Adipocyte (in vitro differentiated cells): ENCODE results near the gene VSIG10.
"Not testable (repeated sequence)": the region's sequence is repeated elsewhere in the genome, so short reads cannot be mapped to it uniquely, and the experiment has no call there.

ENCODE experiments used
- DNase-seq: peaks from one replicate; pipeline ENCODE4 v3.0.0-alpha.2; 2015; ENCODE audit warnings: low read depth
- H3K27me3 ChIP-seq: replicated peaks from 2 replicates; pipeline ENCODE4 v1.7.0; 2013; ENCODE audit warnings: mild to moderate bottlenecking, low read length, moderate library complexity; ENCODE audit not compliant: control insufficient read depth, insufficient read depth
- H3K36me3 ChIP-seq: 2 replicates; pipeline ENCODE4 v1.7.0; 2013; ENCODE audit warnings: low read length, mild to moderate bottlenecking, moderate library complexity; ENCODE audit not compliant: control insufficient read depth, insufficient read depth, severe bottlenecking
- H3K4me1 ChIP-seq: 2 replicates; pipeline ENCODE4 v1.7.0; 2013; ENCODE audit warnings: mild to moderate bottlenecking, low read length, moderate library complexity; ENCODE audit not compliant: control insufficient read depth, insufficient read depth
- H3K4me3 ChIP-seq: 2 replicates; pipeline ENCODE4 v1.7.0; 2013; ENCODE audit warnings: mild to moderate bottlenecking, low read length, moderate library complexity
- H3K9ac ChIP-seq: 2 replicates; pipeline ENCODE4 v1.7.0; 2013; ENCODE audit warnings: mild to moderate bottlenecking, low read length, moderate library complexity
- H3K9me3 ChIP-seq: 2 replicates; pipeline ENCODE4 v1.7.0; 2013; ENCODE audit warnings: mild to moderate bottlenecking, low read length, moderate library complexity; ENCODE audit not compliant: control insufficient read depth

Gene VSIG10

GRCh38 chr12:118129436-118129835 lies 25.6 kb upstream of the VSIG10 start:
- not testable (repeated sequence) for H3K36me3 ChIP-seq, H3K27me3 ChIP-seq, H3K9me3 ChIP-seq, DNase-seq, H3K4me1 ChIP-seq, H3K9ac ChIP-seq, H3K4me3 ChIP-seq

- H3K4me1 ChIP-seq, result peaks cover 6% of the 10 kb centered on the region
- H3K9ac ChIP-seq, result no peak overlapping the region
- no peak overlapping the region for H3K4me3 ChIP-seq
Observed at GRCh38 chr12:118127867-118128266, 24.1 kb upstream of the VSIG10 start.

GRCh38 chr12:118126119-118126757 lies 22.4 kb upstream of the VSIG10 start:
- Histone ChIP-seq H3K4me1 (peaks cover under 1% of the 10 kb centered on the region), H3K9me3 (no peaks in the 10 kb centered on the region), H3K36me3 (no peaks in the 10 kb centered on the region), H3K27me3 (no peaks in the 10 kb centered on the region), H3K9ac (no peak overlapping the region), H3K4me3 (no peak overlapping the region)
- DNase-seq, result no peak

More at GRCh38 chr12:118127867-118128266, 24.1 kb upstream of the VSIG10 start:
- H3K27me3 ChIP-seq, result no peaks in the 10 kb centered on the region
- no peaks in the 10 kb centered on the region for H3K36me3 ChIP-seq
- DNase-seq, result no peak
- H3K9me3 ChIP-seq, result no peaks in the 10 kb centered on the region

GRCh38 chr12:118125743-118126118 lies 21.9 kb upstream of the VSIG10 start:
- Histone ChIP-seq H3K9me3 (no peaks in the 10 kb centered on the region), H3K4me1 (peaks cover 4% of the 10 kb centered on the region), H3K9ac (no peak overlapping the region), H3K27me3 (no peaks in the 10 kb centered on the region), H3K36me3 (no peaks in the 10 kb centered on the region), H3K4me3 (no peak overlapping the region)
- no peak for DNase-seq

DNA sequence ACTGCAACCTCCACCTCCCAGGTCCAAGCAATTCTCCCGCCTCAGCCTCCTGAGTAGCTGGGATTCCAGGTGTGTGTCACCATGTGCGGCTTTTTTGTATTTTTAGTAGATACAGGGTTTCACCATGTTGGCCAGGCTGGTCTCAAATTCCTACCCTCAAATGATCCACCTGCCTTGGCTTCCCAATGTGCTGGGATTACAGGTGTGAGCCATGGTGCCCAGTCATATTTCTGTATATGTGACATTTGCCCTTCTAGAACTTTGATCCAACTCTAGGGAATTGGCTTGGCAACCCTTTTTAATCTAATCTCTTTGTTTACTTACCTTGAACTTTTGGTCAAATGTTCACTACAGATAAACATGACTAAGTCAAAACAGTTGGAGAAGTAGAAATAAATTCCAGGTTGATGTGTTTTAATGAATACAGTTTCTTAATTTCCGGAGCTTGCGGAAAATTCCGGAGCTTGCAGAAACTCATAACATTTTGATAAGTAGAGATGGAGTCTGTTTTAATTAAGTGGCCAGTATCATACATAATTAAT lies 20.6 kb upstream of the VSIG10 start:
- DNase-seq, result no peak

GRCh38 chr12:118122264-118122663 lies 18.5 kb upstream of the VSIG10 start:
- no peak overlapping the region for H3K9ac ChIP-seq
- no peak for DNase-seq
- H3K4me1 ChIP-seq, result peaks cover 6% of the 10 kb centered on the region
- H3K9me3 ChIP-seq, result no peaks in the 10 kb centered on the region
- H3K4me3 ChIP-seq, result no peak overlapping the region
- H3K36me3 ChIP-seq, result peaks cover under 1% of the 10 kb centered on the region
- no peaks in the 10 kb centered on the region for H3K27me3 ChIP-seq

More for the DNA sequence above, 20.6 kb upstream of the VSIG10 start:
- Histone ChIP-seq H3K4me1 (peaks cover 6% of the 10 kb centered on the region), H3K27me3 (no peaks in the 10 kb centered on the region), H3K36me3 (no peaks in the 10 kb centered on the region), H3K4me3 (no peak overlapping the region), H3K9me3 (no peaks in the 10 kb centered on the region), H3K9ac (no peak overlapping the region)

DNA sequence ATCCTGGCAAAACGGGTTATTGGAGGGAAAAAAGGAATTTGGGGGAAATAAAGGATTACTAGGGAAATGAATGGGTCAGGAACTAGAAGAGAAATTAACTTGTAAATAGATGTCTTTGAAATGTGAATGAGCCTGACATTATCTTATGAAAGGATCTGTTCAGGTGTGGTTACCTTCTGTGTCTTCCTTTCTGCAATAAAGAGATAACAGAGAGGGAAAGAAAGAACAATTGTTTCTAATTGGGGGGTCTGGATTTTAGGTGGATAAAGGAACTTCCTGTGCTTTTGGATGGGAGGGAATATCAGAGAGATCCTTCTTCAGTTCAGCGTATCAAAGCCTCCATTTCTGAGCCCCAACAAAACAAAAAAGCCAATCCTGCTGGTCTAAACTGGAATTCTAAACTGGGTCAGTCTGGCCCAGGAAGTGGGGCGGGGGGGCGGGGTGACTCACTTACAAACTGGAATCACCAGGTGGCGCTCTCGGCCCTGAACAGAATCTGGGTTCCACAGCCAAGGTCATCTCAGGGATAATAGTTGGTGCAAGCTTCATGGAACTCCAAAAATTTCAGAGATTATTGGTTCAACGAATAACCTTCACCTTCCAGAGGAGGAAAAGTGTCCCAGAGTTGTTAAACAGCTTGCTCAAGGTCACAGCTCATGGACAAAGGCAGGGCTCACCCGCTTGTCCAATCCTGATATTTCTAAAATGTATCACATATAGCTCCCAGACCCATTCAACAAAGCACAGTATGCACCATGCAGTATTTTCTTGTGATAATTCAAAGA lies 17.0 kb upstream of the VSIG10 start:
- peak; percentile 83 for DNase-seq
- Histone ChIP-seq H3K27me3 (no peaks in the 10 kb centered on the region), H3K4me1 (peaks cover 6% of the 10 kb centered on the region), H3K36me3 (peaks cover 7% of the 10 kb centered on the region), H3K9ac (peak overlapping the region; percentile 64), H3K9me3 (no peaks in the 10 kb centered on the region), H3K4me3 (no peak overlapping the region)

DNA sequence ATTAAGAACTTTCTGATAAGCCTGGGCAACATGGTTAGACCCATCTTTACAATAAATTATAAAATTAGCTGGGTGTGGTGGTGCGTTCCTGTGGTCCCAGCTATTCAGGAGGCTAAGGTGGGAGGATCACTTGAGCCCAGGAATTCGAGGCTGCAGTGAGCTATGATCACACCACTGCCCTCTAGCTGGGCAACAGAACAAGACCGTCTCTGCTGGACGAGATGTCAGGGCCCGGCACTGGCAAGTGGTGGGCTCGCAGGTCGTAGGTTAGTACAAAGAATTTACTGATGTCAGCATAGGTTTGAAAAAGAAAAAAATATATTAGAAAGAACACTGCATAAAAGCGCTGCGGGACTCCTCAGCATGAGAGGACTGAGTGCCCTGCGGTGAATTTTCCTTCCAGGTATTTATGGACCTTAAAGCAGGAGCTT lies 15.7 kb upstream of the VSIG10 start:
- Histone ChIP-seq H3K9me3 (peaks cover 5% of the 10 kb centered on the region), H3K4me1 (peaks cover 6% of the 10 kb centered on the region), H3K36me3 (peaks cover 7% of the 10 kb centered on the region), H3K9ac (no peak overlapping the region), H3K4me3 (no peak overlapping the region), H3K27me3 (no peaks in the 10 kb centered on the region)
- DNase-seq, result no peak

DNA sequence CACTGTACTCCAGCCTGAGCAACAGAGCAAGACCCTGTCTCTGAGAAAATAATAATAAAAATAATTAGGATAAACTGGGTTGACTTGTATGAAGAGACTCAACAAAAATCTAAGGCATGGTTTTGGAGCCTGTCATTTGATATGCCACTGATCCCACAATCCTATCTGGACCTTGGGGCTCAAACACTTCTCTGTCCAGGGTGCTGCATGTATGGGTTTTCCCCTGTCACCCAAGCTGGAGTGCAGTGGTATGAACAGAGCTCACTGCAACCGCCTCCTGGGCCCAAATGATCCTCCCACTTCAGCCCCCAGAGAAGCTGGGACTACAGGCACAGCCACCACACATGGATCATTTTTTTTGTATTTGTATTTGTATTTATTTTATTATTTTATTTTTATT lies 5.3 kb upstream of the VSIG10 start:
- H3K9me3 ChIP-seq, result no peaks in the 10 kb centered on the region
- H3K27me3 ChIP-seq, result no peaks in the 10 kb centered on the region
- no peaks in the 10 kb centered on the region for H3K4me1 ChIP-seq
- H3K4me3 ChIP-seq, result no peak overlapping the region
- H3K9ac ChIP-seq, result no peak overlapping the region
- H3K36me3 ChIP-seq, result no peaks in the 10 kb centered on the region
- DNase-seq, result no peak

DNA sequence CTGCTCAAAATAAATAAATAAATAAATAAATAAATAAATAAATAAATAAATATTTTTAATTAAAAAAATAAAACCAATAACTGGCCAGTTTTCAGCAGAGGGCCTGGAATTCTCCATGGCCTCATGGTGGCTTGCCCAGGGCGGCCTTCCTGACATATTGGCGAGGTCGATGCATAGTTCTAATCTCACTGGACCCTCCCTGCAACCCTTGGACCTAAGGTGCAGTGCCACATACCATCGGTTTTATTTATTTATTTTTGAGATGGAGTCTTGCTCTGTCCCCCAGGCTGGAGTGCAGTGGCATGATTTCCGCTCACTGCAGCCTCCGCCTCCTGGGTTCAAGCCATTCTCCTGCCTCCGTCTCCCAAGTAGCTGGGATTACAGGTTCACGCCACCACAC lies 3.9 kb upstream of the VSIG10 start:
- H3K4me3 ChIP-seq, result no peak overlapping the region
- H3K36me3 ChIP-seq, result no peaks in the 10 kb centered on the region
- H3K27me3 ChIP-seq, result no peaks in the 10 kb centered on the region
- H3K9ac ChIP-seq, result no peak overlapping the region
- H3K4me1 ChIP-seq, result peaks cover 4% of the 10 kb centered on the region
- no peaks in the 10 kb centered on the region for H3K9me3 ChIP-seq
- no peak for DNase-seq

DNA sequence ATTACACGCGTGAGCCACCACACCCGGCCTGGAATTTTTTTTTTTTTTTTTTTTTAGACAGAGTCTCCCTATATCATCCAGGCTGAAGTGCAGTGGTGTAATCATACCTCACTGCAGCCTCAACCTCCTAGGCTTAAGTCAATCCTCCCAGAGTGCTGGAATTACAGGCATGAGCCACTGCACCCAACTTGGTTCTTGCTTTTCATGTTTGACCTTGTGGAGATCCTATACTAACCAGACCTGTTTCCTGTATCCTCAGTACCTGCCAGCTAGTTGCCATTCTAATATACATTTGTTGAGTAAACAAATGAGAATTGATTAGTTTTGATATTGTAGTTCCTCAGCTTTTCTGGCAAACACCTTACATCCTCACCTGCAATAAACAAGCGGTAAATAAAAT lies 3.2 kb upstream of the VSIG10 start:
- DNase-seq, result no peak
- H3K9me3 ChIP-seq, result no peaks in the 10 kb centered on the region
- peaks cover 4% of the 10 kb centered on the region for H3K4me1 ChIP-seq
- H3K27me3 ChIP-seq, result no peaks in the 10 kb centered on the region
- no peak overlapping the region for H3K4me3 ChIP-seq
- no peaks in the 10 kb centered on the region for H3K36me3 ChIP-seq
- no peak overlapping the region for H3K9ac ChIP-seq
